Dermis microvascular lymphatic vessel endothelial cell (primary cell): ENCODE measurements around the gene SLC22A23. TPM values are rescaled to one million over a fixed set of nuclear protein-coding genes. Genes with fewer than 3 reads are reported as not detected.

Source experiments
- DNase-seq, 2 donors: peaks; one replicate each; pipeline versions ENCODE4 v3.0.0 to v3.0.0-alpha.2; 2010; ENCODE audit warnings: low read depth in 2 of 2
- total RNA-seq: library from RNA; depleted of rRNA; stranded (reverse); fragments of >200 nt; gene quantifications from 2 replicates; pipeline ENCODE4 v1.2.1, GENCODE V29; 2014

SLC22A23 gene
- total RNA-seq, 1 donor from 2014 or later = 29.4 TPM

- no peak for DNase-seq
These were observed 34.3 kb downstream of the SLC22A23 start for GRCh38 chr6:3422435-3423070.

GRCh38 chr6:3421791-3422434 is 34.9 kb downstream of the SLC22A23 start:
- peak; percentile 25 to 82 for DNase-seq

GRCh38 chr6:3421143-3421542 is 35.7 kb downstream of the SLC22A23 start:
- DNase-seq = no peak

GRCh38 chr6:3419624-3420272 is 37.1 kb downstream of the SLC22A23 start:
- peak in 1 of 2 donors; percentile 14 for DNase-seq

DNA sequence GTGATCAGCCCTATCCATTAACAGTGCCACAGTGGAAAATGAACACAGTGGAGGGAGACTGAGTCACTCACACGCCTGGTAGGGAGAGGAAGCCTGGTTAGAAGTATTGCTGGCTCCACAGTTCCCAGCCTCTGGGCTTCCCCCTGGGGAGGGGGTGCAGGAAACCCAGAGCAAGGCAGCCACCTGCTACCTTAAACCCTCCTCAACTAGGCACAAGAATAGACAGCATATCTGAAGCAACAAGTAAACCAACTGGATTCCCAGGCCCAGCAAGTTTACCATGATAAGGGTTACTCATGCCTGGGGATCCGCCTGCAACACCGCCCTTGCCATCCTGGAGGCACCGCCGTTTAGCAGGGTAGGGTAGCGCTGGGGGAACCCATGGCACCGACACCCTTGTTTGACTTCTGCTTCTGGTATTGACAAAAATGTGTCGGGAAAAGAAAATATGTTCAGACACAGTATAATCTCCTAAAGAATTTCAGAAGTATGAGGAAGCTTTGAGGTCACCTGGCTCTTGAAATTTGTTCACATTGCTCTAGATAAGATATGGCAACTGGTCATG is 38.3 kb downstream of the SLC22A23 start:
- peak in 1 of 2 donors; percentile 45 for DNase-seq

- no peak for DNase-seq
These were observed 39.4 kb downstream of the SLC22A23 start for GRCh38 chr6:3417473-3417872.

GRCh38 chr6:3415490-3415889 is 41.4 kb downstream of the SLC22A23 start:
- DNase-seq = no peak

DNA sequence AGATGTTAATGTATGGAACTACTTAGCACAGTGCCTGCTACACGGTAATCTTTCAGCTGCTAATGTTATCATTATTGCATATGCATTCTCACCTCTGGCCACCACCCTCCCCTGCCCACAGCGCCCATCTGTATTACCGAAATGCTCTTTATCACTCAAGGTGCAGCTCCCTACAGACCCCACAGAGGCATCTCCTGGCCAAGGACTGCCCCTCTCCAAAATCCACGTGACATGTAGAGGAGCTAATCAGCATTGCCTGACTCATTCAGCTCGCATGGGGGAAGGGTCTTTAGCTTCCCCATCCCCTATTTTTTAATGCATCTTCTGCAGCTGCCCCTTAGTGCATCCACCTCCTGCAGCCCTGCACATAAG is 41.8 kb downstream of the SLC22A23 start:
- no peak for DNase-seq

DNA sequence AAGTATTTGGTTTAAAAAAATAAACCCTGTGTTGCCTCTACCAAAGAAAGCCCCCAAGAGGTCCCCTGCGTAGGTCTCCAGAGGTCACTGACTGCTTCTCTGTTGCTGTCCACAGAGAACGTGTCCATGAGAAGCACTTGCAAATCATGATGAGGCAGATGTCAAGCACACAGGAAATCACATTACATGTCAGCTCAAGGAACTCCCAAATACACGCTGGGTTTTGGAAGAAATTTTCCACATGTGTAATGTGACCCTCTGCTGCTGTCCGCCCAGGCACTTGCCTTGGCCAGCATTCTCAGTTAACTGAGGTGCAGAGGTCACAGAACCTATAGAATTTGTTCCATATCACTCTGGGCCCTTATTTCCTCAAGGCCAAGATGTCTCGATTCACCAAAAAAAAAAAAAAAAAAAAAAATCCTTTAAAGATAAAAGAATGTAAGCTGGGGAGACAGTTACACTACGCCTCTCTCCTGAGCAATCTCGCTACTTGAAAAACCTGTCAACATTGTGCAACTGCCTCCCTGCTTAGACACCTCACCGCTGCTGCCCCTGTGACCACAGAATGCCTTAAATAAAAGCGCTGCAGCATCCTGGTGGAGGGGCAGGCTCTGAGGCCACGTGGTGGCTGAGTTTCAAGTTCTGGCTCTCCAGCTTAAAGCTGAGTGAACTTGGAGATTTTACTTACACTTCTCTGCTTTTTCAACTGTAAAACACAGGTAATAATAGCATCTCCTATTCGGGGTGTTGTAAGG is 42.3 kb downstream of the SLC22A23 start:
- no peak for DNase-seq

DNA sequence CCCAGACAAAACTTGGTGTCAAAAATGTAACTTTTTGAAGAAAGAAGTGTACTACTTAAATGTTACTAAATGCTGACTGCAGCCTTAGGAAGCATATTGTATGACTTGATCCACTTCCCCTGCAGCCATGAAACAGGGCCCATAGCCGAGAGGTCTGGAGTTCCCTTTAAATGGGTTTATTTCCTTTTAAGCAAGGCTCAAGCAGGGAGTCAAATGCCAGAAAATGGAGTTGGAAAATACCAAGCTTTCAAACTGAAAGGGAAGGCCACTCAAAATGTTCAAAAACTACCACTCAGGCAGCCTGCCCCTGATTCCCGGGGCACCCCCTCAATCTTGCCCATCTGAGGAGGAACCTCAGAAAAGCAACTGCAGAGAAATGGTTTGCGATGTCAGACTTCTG is 43.3 kb downstream of the SLC22A23 start:
- no peak for DNase-seq

- DNase-seq = no peak
These were observed 43.9 kb downstream of the SLC22A23 start for GRCh38 chr6:3412779-3413500.

DNA sequence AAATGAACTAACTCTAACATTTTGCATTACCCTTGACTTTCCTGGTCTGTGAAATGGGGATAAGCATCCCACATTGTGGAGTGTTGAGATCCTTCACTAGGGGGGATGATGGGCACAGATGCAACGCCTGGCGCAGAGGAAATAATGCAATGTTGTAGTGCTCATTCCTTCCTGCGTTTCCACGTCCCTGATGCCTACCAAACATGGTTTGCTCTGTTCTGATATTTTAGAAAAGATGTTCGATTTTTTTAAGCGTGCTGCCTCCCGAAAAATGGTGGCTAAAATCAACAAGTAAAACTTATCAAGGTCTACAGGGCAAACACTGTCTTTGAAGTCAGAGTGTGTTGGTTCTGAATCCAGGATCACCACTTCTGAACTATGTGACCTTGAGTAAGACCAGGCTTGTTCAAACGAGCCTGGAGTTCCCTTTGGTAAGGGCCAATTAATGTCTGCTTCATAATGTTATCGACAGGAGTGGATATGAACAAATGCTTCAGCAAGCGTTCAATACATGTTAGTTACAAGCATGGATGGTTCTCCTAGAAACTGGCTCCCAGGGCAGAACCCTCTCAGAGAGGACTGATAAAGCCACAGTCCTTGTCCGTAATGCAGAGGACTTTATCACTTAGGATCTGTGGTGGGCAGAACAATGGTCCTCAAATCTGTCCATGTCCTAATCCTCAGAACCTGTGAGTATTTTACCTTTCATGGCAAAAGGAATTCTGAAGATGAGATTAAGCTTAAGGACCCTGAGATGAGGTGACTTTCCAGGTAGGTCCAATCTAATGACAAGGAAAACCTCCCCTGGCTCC is 44.7 kb downstream of the SLC22A23 start:
- DNase-seq = no peak

DNA sequence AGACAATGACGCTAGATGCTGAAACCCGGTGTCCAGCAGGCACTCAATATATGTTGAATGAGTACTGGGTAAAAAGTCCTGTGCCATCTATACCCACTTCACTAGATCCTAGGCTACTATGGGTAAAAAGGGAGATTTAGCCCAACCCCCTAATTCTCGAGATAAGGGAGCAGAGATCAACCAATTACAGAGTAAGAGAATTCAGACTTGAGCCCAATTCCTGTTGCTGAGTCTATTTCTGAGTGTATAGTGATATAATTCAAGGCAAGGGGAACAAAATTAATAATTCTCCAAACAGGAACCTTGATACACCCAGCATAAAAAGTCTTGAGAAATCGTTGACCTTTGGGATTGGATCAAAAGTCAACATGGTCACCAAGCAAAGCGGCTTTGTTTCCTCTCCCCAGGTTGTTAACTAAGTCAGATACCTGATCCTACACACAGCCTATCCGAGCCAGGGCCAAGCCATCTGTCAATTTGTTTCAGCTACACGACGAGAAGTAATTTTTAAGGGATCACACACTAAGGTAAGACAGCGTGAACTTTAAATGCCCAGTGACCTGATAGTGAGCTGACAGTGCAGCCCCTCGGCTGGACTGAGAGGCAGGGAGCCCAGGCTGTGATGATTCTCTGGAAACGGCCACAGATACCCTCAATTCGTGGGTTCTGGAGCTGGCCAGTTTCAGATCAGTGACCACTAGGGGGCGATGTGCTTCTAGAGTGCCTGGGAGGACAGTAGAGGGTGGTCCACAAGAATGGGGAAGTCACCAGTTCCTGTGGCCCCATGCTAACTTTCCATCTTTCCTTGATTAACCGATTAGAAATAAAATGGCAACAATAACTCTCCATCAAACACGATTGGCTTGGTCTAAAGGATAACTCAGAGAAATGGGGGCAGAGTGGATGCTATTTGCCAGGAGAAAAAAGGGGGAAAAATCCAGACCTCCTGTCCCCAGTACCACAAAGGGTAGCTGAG is 46.2 kb downstream of the SLC22A23 start:
- peak; percentile 62 to 81 for DNase-seq

GRCh38 chr6:3409699-3410384 is 47.0 kb downstream of the SLC22A23 start:
- no peak for DNase-seq

GRCh38 chr6:3408665-3409064 is 48.2 kb downstream of the SLC22A23 start:
- no peak for DNase-seq

DNA sequence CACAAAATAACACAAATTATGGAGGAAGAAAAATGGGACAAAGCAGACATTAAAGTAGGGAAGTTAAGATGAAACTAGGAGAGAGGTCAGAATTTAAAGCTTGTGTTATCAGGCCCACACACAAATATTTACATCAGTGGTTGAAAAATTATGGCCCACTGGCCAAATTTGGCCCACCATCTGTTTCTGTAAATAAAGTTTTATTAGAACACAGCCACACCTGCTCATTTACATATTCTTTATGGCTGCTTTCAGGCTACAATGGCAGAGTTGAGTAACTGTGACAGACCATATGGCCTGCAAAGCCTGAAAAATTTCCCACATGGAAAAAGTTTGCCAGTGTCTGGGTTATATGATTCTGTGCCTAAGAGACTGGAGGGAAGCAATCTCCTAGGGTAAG is 49.0 kb downstream of the SLC22A23 start:
- DNase-seq = no peak

DNA sequence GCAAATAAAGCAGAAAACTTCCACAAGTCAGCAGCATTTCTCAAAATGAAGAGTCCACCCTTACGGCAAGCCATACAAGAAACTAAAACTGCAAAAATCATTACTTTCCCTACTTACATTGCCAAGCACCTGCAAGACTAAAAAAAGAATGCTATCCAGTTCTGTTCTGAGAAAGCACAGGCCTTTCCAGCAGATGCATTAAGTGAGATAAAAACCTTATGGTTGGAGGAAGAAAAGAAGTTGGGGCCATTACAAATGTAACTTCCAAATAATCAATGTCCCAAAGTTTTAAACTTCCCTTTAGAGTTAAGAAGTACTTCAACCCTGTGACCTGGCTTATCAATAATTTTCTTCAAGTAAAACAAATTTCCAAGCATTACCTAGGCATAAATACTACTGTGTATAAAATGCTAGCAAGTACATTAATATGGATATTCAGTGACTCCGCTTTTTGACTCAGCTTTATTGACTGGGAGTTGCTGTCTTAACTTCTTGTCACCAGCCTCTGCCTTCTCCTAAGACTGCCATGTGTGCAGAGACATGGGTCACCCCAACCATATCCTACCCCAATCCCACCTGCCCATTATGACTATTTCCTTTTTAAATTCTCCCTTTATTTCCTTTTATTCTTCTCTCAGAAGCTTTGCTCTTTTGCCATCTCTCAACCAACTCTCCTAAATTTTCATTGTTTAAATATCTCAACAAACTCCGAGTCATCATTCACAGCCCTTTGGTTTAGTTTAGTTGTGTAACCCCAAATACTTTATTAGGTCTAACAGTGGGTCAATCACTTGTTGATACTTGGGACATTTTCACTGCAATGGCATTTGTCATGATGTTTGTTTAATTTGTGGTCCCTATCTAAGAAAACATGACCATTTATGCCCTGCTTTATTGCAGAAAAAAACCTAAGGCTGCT is 49.7 kb downstream of the SLC22A23 start:
- no peak for DNase-seq
